GM12878 (cell line): ENCODE results near the gene PARP8. TPM values are rescaled to one million over a fixed set of nuclear protein-coding genes. Genes with fewer than 3 reads are reported as not detected.

Source experiments
- ATAC-seq: fragments of 200-7000 bp; cut with Tn5 transposase; 3 replicates; pipeline ENCODE4 v1.9.1; 2020; ENCODE audit warnings: mild to moderate bottlenecking, moderate library complexity
- BruUV-seq: library from RNA; stranded (reverse); fragments of 400-500 nt; replicated peaks from 2 replicates; lab custom pipeline; 2021; lab: Mats Ljungman, UMichigan
- CTCF ChIA-PET: fragments of 300-600 bp; sonication (Branson Sonifier 250); formaldehyde crosslinking; extraction: SDS; loops from one replicate; lab custom pipeline; 2021; ENCODE audit warnings: inconsistent platforms; lab: Yijun Ruan, JAX
- POLR2A ChIA-PET: fragments of 350-600 bp; formaldehyde crosslinking; extraction: SDS; loops from one replicate; lab custom pipeline; 2021; ENCODE audit warnings: inconsistent platforms; lab: Charles Lee
- RAD21 ChIA-PET: fragments of 300-600 bp; sonication (Branson Sonifier 250); formaldehyde crosslinking; loops from one replicate; lab custom pipeline; 2023; ENCODE audit warnings: antibody characterized with exemption; ENCODE audit not compliant: unreplicated experiment; lab: Charles Lee
- SMC1A ChIA-PET: fragments of 300-600 bp; sonication (Branson Sonifier 250); formaldehyde crosslinking; loops from one replicate; lab custom pipeline; 2023; ENCODE audit not compliant: unreplicated experiment, uncharacterized antibody; lab: Charles Lee
- DNase-seq: peaks from one replicate; pipeline ENCODE4 v3.0.0-alpha.2; 2011; ENCODE audit warnings: low read depth, low spot score
- FAIRE-seq: peaks from 3 replicates; lab custom pipeline; 2011; peaks lifted over from hg19 to GRCh38; lab: Jason Lieb, UNC
- H2AFZ ChIP-seq: 2 replicates; pipeline ENCODE4 v1.6.0; 2011; ENCODE audit warnings: low read depth, low read length, control low read depth; ENCODE audit not compliant: control insufficient read depth
- H3K27ac ChIP-seq: 2 replicates; pipeline ENCODE4 v1.5.1; 2011; ENCODE audit warnings: control low read depth; ENCODE audit not compliant: control insufficient read depth, insufficient read depth
- H3K27me3 ChIP-seq, 2 experiments: replicated peaks in 1 of 2; 2 replicates each; pipeline versions ENCODE4 v1.6.0 to v1.6.1; 2011; ENCODE audit warnings: low read length in 1 of 2; ENCODE audit not compliant: control insufficient read depth in 2 of 2, insufficient read depth in 2 of 2
- H3K36me3 ChIP-seq, 2 experiments: 2 replicates each; pipeline ENCODE4 v1.5.1; 2011; ENCODE audit warnings: low read length in 1 of 2; ENCODE audit not compliant: control insufficient read depth in 2 of 2, insufficient read depth in 2 of 2
- H3K4me1 ChIP-seq: 2 replicates; pipeline ENCODE4 v1.6.1; 2011; ENCODE audit warnings: mild to moderate bottlenecking, low read length, moderate library complexity, mixed read lengths; ENCODE audit not compliant: control insufficient read depth, insufficient read depth
- H3K4me2 ChIP-seq: 2 replicates; pipeline ENCODE4 v1.6.0; 2011; ENCODE audit warnings: control low read depth; ENCODE audit not compliant: control insufficient read depth, insufficient read depth
- H3K4me3 ChIP-seq: fragments of 200-600 bp; sonication (generic); 2 replicates; pipeline ENCODE4 v1.5.1; 2016
- H3K79me2 ChIP-seq: 2 replicates; pipeline ENCODE4 v1.6.0; 2011; ENCODE audit warnings: low read length; ENCODE audit not compliant: control insufficient read depth, insufficient read depth
- H3K9ac ChIP-seq: 2 replicates; pipeline ENCODE4 v1.8.0; 2011; ENCODE audit warnings: low read length, control low read depth, mixed read lengths; ENCODE audit not compliant: control insufficient read depth, insufficient read depth
- H3K9me3 ChIP-seq: replicated peaks from 3 replicates; pipeline ENCODE4 v1.5.1; 2011; ENCODE audit warnings: mild to moderate bottlenecking, low read length; ENCODE audit not compliant: control insufficient read depth, insufficient read depth
- H4K20me1 ChIP-seq: 2 replicates; pipeline ENCODE4 v1.6.0; 2011; ENCODE audit not compliant: control insufficient read depth, insufficient read depth
- CBFB ChIP-seq: IDR thresholded peaks from 2 replicates; pipeline ENCODE4 v1.6.1; 2016; ENCODE audit warnings: antibody characterized with exemption, low read depth
- CBX5 ChIP-seq: sonication (generic); IDR thresholded peaks from 2 replicates; pipeline ENCODE4 v1.6.1; 2016; ENCODE audit warnings: low read depth, moderate library complexity, mild to moderate bottlenecking, inconsistent platforms
- CREM ChIP-seq: IDR thresholded peaks from 2 replicates; pipeline ENCODE4 v1.6.1; 2014; ENCODE audit warnings: antibody characterized with exemption, low read depth
- CUX1 ChIP-seq: IDR thresholded peaks from 2 replicates; pipeline ENCODE4 v1.6.1; 2012; ENCODE audit warnings: improper control_type of control experiment, low read depth, low read length; ENCODE audit not compliant: insufficient replicate concordance
- DPF2 ChIP-seq: fragments of 450-650 bp; IDR thresholded peaks from 2 replicates; pipeline ENCODE4 v1.6.1; 2017; ENCODE audit warnings: mild to moderate bottlenecking
- IRF5 ChIP-seq: fragments of 450-650 bp; IDR thresholded peaks from 2 replicates; pipeline ENCODE4 v1.6.1; 2017; ENCODE audit warnings: borderline replicate concordance
- MEF2A ChIP-seq: IDR thresholded peaks from 2 replicates; pipeline ENCODE4 v1.6.1; 2011; ENCODE audit warnings: low read depth, mild to moderate bottlenecking, low read length, moderate library complexity; ENCODE audit not compliant: insufficient read depth
- MEF2B ChIP-seq: fragments of 450-650 bp; IDR thresholded peaks from 2 replicates; pipeline ENCODE4 v1.6.1; 2018; ENCODE audit warnings: mild to moderate bottlenecking, moderate library complexity; ENCODE audit not compliant: partially characterized antibody, poor library complexity, severe bottlenecking
- NR2F1 ChIP-seq: fragments of 450-650 bp; conservative IDR thresholded peaks from 2 replicates; pipeline ENCODE4 v1.6.1; 2017; ENCODE audit warnings: mild to moderate bottlenecking
- POLR2AphosphoS5 ChIP-seq: IDR thresholded peaks from 2 replicates; pipeline ENCODE4 v1.6.1; 2011; ENCODE audit warnings: mild to moderate bottlenecking, low read length, inconsistent platforms
- RELA ChIP-seq: fragments of 450-650 bp; IDR thresholded peaks from 2 replicates; pipeline ENCODE4 v1.8.0; 2014; ENCODE audit warnings: borderline replicate concordance; ENCODE audit not compliant: partially characterized antibody
- RELB ChIP-seq: fragments of 450-650 bp; IDR thresholded peaks from 2 replicates; pipeline ENCODE4 v1.6.1; 2017; ENCODE audit warnings: low read depth, mild to moderate bottlenecking, moderate library complexity
- SMAD5 ChIP-seq: IDR thresholded peaks from 2 replicates; pipeline ENCODE4 v1.6.1; 2016; ENCODE audit warnings: antibody characterized with exemption, low read depth
- SMARCA5 ChIP-seq: fragments of 450-650 bp; IDR thresholded peaks from 2 replicates; pipeline ENCODE4 v1.6.1; 2017; ENCODE audit warnings: mild to moderate bottlenecking
- STAT3 ChIP-seq: IDR thresholded peaks from 2 replicates; pipeline ENCODE4 v1.6.1; 2011; ENCODE audit warnings: low read depth, low read length, improper control_type of control experiment
- SUZ12 ChIP-seq: fragments of 200-600 bp; sonication (generic); IDR thresholded peaks from one replicate; pipeline ENCODE4 v1.6.1; 2018; ENCODE audit warnings: antibody characterized with exemption, mild to moderate bottlenecking; ENCODE audit not compliant: unreplicated experiment
- WRNIP1 ChIP-seq: IDR thresholded peaks from 2 replicates; pipeline ENCODE4 v1.6.1; 2011; ENCODE audit warnings: low read depth, low read length, improper control_type of control experiment, borderline replicate concordance
- WGBS: methylation state at CpG from one replicate; pipeline ENCODE4 v1.1.6; 2016; ENCODE audit warnings: low lambda C conversion rate; ENCODE audit not compliant: insufficient replicate concordance, insufficient coverage; ENCODE audit errors: missing lambda C conversion rate; 5-methylcytosine and 5-hydroxymethylcytosine counted together
- in situ Hi-C: fragments of 300-500 bp; cut with MboI; formaldehyde crosslinking; loops from 9 replicates; pipeline ENCODE4 v1.14.3; 2018; ENCODE audit warnings: mixed read lengths
- intact Hi-C: fragments of 100-400 bp; cut with micrococcal nuclease; formaldehyde crosslinking; loops from one replicate; pipeline ENCODE4 v1.14.2; 2022; ENCODE audit not compliant: unreplicated experiment
- polyA plus RNA-seq, 11 experiments: library from polyadenylated mRNA; depleted of rRNA in 4 of 11; unstranded in 6 of 11; stranded (reverse) in 5 of 11; fragments of >200 nt; fragmentation: Nextera tagmentation in 4 of 11; fragmentation: Illumina TruSeq in 1 of 11; extraction: Ambion mirVana in 4 of 11; extraction: Trizol in 1 of 11; gene quantifications; 1 replicate in 1 of 11; 2 replicates in 10 of 11; pipeline versions ENCODE4 v1.2.1 to v1.2.3, GENCODE V29; 2011 to 2016; ENCODE audit warnings: inconsistent platforms in 2 of 11, missing spikeins in 2 of 11, low read depth in 1 of 11
- total RNA-seq, 4 experiments: library from RNA; depleted of rRNA in 3 of 4; stranded (reverse); fragments of >200 nt in 3 of 4; fragmentation: Illumina TruSeq in 1 of 4; extraction: Trizol in 1 of 4; gene quantifications; 2 replicates each; pipeline versions ENCODE4 v1.2.1 to v1.2.3, GENCODE V29; 2013 to 2021

Gene PARP8
- total and polyA plus RNA-seq, 10 of the 15 experiments (the other 5 are each of a cell fraction or from before 2014, with no cell fraction given): 9.1 to 65.2 (median 20.6) TPM

GRCh38 chr5:50699737-50700136 lies 33.3 kb downstream of the PARP8 start (continued):
- TF ChIP-seq CBFB: no peak
- no peak for TF ChIP-seq NR2F1

GRCh38 chr5:50700706-50701105 lies 34.3 kb downstream of the PARP8 start:
- Histone ChIP-seq H3K27me3 (no peaks in the 10 kb centered on the region), H2AFZ (no peak overlapping the region), H3K79me2 (peaks cover 32% of the 10 kb centered on the region), H3K9ac (no peak overlapping the region), H4K20me1 (no peaks in the 10 kb centered on the region), H3K4me2 (no peak overlapping the region), H3K4me3 (no peak overlapping the region), H3K9me3 (no peaks in the 10 kb centered on the region; the same call in 2 of the 3 replicates), H3K4me1 (peaks cover 11% of the 10 kb centered on the region), H3K27ac (no peak overlapping the region), H3K36me3 (no peaks in the 10 kb centered on the region; a peak in 2 of 4 replicates)
- POLR2A ChIA-PET: no interaction called here
- in situ Hi-C loops (no loop called here), intact Hi-C loops (no loop called here)
- WGBS: 99% methylated on average over 4 of the region's 4 CpGs
- RAD21 ChIA-PET: no interaction called here
- no peak for FAIRE-seq
- ATAC-seq: no peak
- no peak for DNase-seq
- no TSS peak for BruUV-seq
- SMC1A ChIA-PET: interaction anchor here (1.0 to 1.5 kb wide), 4 partner anchors 10 to 52 kb away, joined by 3 to 5 read pairs (median 4); no protein-coding TSS in a partner anchor
- CTCF ChIA-PET: no interaction called here
- no peak for TF ChIP-seq DPF2
- no peak for TF ChIP-seq SMAD5
- no peak for TF ChIP-seq POLR2AphosphoS5
- TF ChIP-seq WRNIP1: no peak
- TF ChIP-seq CBX5: no peak
- no peak for TF ChIP-seq MEF2A
- no peak for TF ChIP-seq SUZ12
- no peak for TF ChIP-seq CREM
- TF ChIP-seq IRF5: no peak
- TF ChIP-seq STAT3: no peak
- no peak for TF ChIP-seq RELA
- TF ChIP-seq SMARCA5: no peak
- TF ChIP-seq RELB: no peak
- no peak for TF ChIP-seq MEF2B
- TF ChIP-seq CUX1: no peak
